ENCODE measurements around the gene MYT1.
"Not testable (repeated sequence)": the region's sequence is repeated elsewhere in the genome, so short reads cannot be mapped to it uniquely, and the experiment has no call there.

The MYT1 gene

GRCh38 chr20:64280460-64280843 lies 116.2 kb downstream of the MYT1 start:
- no peak for DNase-seq

- no peak for DNase-seq
Observed at GRCh38 chr20:64283646-64284045, 119.4 kb downstream of the MYT1 start.

DNA sequence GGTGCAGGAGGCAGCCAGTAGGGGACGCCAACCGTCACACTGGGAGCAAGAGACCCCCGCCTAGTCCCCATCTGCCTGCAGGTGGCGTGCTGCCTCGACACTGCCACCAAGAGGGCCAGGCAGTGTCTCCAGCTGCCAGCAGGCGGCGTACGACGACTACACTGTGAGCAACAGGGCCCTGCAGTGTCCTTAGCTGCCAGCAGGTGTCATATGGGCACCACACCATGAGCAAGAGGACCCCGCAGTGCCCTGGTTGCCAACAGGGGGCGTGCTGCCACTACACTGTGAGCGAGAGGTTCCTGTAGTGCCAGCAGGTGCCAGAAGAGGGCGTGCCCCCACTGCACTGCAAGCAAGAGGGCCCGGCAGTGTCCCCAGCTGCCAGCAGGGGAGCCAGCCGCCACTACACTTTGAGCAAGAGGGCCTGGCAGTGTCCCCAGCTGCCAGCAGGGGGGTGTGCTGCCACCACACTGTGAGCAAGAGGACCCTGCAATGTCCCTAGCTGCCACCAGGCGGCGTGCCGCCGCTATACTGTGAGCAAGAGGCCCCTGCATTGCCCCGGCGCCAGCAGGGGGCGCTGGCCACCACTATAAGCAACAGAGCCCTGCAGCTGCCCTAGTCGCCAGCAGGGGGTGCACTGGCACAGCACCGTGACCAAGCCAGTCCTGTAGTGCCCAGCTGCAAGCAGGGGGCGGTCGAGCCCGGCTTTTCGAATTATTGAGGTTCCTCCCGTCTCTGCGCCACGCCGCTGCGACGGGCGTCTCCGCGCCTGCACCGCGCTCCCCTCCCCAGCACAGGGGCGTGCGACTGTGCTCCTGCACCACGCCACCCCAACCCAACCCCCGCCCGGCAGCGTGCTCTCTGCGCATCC lies 121.6 kb downstream of the MYT1 start:
- DNase-seq: not testable (repeated sequence)

- not testable (repeated sequence) for DNase-seq
Observed at GRCh38 chr20:64286447-64287263, 122.4 kb downstream of the MYT1 start.

- not testable (repeated sequence) for DNase-seq
Observed at GRCh38 chr20:64287264-64287590, 123.0 kb downstream of the MYT1 start.

Data from NCI-H1105 (cell line).